SU-DHL-6 (cell line): ENCODE data around the gene SLC29A2.

Experiments used
- EZH2phosphoT487 ChIP-seq: fragments of 200-600 bp; sonication (generic), shearing (Covaris generic); conservative IDR thresholded peaks from 2 replicates; pipeline ENCODE4 v1.6.1; 2018; ENCODE audit warnings: mild to moderate bottlenecking, antibody characterized with exemption, low read length, moderate library complexity, mixed read lengths
- TF ChIP-seq, protein P1 (sequence below): fragments of 200-600 bp; sonication (generic); IDR thresholded peaks from one replicate; pipeline ENCODE4 v1.5.1; 2017; ENCODE audit warnings: antibody characterized with exemption, mild to moderate bottlenecking, low read length, moderate library complexity; ENCODE audit not compliant: insufficient read depth, poor library complexity, severe bottlenecking

DNA sequence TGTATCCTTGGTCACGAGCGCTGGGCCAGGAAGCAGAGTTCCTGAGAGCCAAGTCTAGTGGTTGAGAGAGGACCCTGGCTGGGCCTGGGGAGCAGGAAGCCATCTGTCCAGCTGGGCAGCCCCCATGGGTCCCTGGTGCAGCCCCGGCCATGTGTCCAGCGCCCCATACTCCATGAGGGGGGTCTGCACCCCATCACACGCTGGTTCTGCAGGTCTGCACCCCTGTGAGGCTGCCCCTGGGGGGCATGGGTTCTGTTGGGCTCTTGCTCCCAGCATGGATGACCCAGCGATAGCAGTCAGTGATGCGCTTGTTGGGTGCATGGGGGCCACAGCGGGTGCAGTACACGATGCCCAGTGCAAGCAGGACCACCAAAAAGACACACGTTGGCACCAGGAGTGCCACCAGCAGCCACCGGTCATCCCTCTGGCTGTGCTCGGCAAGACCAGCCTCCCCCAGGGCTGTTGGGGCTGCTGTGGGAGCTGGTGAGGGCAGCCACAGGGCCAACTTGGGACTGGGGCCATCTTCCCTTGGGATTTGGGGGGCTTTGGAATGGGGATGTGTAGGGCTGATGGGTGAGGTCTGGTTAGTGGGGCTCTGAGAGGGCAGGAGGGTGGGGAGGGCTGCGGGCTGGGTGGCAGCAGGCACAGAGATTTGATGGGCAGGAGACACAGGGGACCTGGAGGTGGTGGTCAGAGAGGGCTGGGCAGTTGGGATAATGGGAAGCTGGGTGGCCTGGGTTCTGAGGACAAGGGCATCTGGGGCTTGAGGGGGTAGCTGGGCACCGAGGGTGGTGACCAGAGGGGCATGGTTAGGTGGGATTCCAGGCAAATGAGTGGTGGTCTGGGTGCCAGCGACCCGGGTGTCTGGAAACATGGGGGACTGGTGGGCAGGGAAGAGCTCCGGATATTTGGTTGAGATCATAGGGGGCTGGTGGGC is 56.7 kb downstream of the SLC29A2 start:
- TF ChIP-seq, protein P1, sequence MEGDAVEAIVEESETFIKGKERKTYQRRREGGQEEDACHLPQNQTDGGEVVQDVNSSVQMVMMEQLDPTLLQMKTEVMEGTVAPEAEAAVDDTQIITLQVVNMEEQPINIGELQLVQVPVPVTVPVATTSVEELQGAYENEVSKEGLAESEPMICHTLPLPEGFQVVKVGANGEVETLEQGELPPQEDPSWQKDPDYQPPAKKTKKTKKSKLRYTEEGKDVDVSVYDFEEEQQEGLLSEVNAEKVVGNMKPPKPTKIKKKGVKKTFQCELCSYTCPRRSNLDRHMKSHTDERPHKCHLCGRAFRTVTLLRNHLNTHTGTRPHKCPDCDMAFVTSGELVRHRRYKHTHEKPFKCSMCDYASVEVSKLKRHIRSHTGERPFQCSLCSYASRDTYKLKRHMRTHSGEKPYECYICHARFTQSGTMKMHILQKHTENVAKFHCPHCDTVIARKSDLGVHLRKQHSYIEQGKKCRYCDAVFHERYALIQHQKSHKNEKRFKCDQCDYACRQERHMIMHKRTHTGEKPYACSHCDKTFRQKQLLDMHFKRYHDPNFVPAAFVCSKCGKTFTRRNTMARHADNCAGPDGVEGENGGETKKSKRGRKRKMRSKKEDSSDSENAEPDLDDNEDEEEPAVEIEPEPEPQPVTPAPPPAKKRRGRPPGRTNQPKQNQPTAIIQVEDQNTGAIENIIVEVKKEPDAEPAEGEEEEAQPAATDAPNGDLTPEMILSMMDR: no peak
- TF ChIP-seq EZH2phosphoT487: no peak
